KMS-11 (cell line): ENCODE results near the gene PHLDA2.

Experiments used
- H2AFZ ChIP-seq: fragments of 200-600 bp; sonication (generic); 2 replicates; pipeline ENCODE4 v1.6.1; 2016; ENCODE audit warnings: antibody characterized with exemption, mixed run types, low read depth
- H3K27ac ChIP-seq: fragments of 200-600 bp; sonication (generic); 2 replicates; pipeline ENCODE4 v1.6.1; 2016; ENCODE audit warnings: mild to moderate bottlenecking, mixed run types
- H3K27me3 ChIP-seq: fragments of 200-600 bp; sonication (generic); 2 replicates; pipeline ENCODE4 v1.6.1; 2017; ENCODE audit warnings: mild to moderate bottlenecking, low read depth, mixed run types, moderate library complexity; ENCODE audit not compliant: insufficient read depth
- H3K36me3 ChIP-seq: fragments of 200-600 bp; sonication (generic); 2 replicates; pipeline ENCODE4 v1.6.1; 2017; ENCODE audit warnings: mild to moderate bottlenecking, mixed run types; ENCODE audit not compliant: insufficient read depth
- H3K4me1 ChIP-seq: fragments of 200-600 bp; sonication (generic); 2 replicates; pipeline ENCODE4 v1.6.1; 2016; ENCODE audit warnings: mild to moderate bottlenecking, low read depth, mixed run types; ENCODE audit not compliant: poor library complexity, severe bottlenecking
- H3K4me2 ChIP-seq: fragments of 200-600 bp; sonication (generic); 2 replicates; pipeline ENCODE4 v1.7.0; 2016; ENCODE audit warnings: mild to moderate bottlenecking, mixed run types
- H3K4me3 ChIP-seq: fragments of 200-600 bp; sonication (generic); IDR thresholded peaks from 2 replicates; pipeline ENCODE4 v1.6.1; 2017; ENCODE audit warnings: low read depth, low read length, mixed read lengths; ENCODE audit not compliant: insufficient read depth
- H3K79me2 ChIP-seq: fragments of 200-600 bp; sonication (generic); 2 replicates; pipeline ENCODE4 v1.6.1; 2016; ENCODE audit warnings: low read depth, mixed run types; ENCODE audit not compliant: insufficient read depth
- H3K9ac ChIP-seq: fragments of 200-600 bp; sonication (generic); 2 replicates; pipeline ENCODE4 v1.6.1; 2016; ENCODE audit warnings: mild to moderate bottlenecking, mixed run types
- H4K20me1 ChIP-seq: fragments of 200-600 bp; sonication (generic); 2 replicates; pipeline ENCODE4 v1.6.1; 2016; ENCODE audit warnings: mild to moderate bottlenecking, mixed run types; ENCODE audit not compliant: insufficient read depth
- CTCF ChIP-seq: fragments of 200-600 bp; sonication (generic); conservative IDR thresholded peaks from 2 replicates; pipeline ENCODE4 v1.6.1; 2017; ENCODE audit warnings: low read depth, mild to moderate bottlenecking, antibody characterized with exemption, low read length, moderate library complexity, mixed read lengths

Gene PHLDA2

DNA sequence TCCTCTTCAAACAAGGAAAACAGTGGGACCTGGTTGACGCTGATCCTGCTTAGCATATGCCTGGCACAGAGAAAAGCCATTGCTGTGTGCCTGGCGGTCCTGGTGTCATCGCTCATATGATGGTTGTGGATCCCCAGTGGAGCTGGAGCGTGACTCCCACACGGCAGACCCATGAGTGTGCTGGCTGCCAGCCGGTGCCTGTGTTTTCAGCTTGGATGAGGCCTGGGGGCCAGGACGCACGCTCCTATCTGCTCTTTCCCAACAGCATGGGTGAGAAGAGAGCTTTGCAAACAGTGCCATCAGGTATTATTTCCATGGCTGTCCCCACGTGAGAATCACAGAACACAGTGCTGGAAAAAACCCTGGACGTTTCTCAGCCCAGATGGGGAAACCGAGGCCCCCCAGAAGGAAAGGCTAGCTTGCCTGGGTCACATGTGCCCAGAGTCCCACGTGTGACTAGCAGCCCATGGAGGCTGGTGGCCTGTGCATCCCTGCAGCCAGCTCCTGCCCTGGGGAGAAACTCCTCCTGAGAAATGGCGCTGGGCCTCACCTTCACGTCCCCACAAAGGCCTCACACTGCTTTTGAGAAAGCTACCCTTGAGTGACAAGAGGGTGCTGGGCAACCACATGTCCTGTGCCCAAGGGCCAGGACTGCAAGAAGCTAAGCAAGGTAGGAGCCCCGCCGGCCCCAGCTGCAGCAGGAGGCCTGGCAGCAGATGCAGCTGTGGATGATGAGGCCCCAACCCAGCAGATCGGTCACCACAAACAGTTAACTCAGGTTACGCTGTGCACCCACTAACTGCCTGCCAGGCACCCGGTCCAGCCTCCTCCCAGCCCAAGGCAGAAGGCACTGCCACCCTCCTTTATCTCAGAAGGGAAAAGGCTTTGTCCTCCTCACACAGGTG, 47.9 kb downstream of the PHLDA2 start:
- H3K36me3 ChIP-seq: no peaks in the 10 kb centered on the region
- H4K20me1 ChIP-seq: no peaks in the 10 kb centered on the region
- no peak overlapping the region for H3K27ac ChIP-seq
- H3K4me1 ChIP-seq: peaks cover 4% of the 10 kb centered on the region
- no peak overlapping the region for H3K4me3 ChIP-seq
- H3K4me2 ChIP-seq: no peak overlapping the region
- H2AFZ ChIP-seq: no peak overlapping the region
- no peaks in the 10 kb centered on the region for H3K79me2 ChIP-seq
- TF ChIP-seq CTCF: no peak
- no peak overlapping the region for H3K9ac ChIP-seq
- H3K27me3 ChIP-seq: no peaks in the 10 kb centered on the region

- Histone ChIP-seq H4K20me1 (no peaks in the 10 kb centered on the region), H3K79me2 (no peaks in the 10 kb centered on the region), H3K4me3 (no peak overlapping the region), H3K27me3 (no peaks in the 10 kb centered on the region), H3K4me2 (no peak overlapping the region), H2AFZ (no peak overlapping the region), H3K9ac (no peak overlapping the region), H3K27ac (no peak overlapping the region), H3K36me3 (no peaks in the 10 kb centered on the region), H3K4me1 (peaks cover 4% of the 10 kb centered on the region)
- TF ChIP-seq CTCF: no peak
Measured at GRCh38 chr11:2880646-2881045, 48.6 kb downstream of the PHLDA2 start.

DNA sequence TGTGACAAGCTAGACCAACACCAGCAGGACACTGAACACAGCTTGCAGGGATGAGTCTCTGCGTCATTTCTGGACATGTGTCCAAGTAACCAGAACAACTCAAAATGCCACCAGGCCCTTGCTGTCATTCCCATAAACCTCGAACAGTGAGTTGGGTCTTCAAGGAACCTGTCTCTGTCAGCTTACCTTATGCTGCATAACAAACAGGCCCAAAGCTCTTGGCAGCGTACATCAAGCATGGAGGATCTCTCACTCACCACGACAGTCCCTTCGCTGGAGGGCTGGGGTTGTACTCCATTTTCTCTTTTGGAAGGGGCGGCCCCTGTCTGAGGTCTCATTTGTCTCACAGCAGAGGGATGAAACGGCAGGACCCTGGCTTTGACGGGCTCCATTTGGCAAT, 50.4 kb downstream of the PHLDA2 start:
- Histone ChIP-seq H3K79me2 (no peaks in the 10 kb centered on the region), H2AFZ (no peak overlapping the region), H3K36me3 (no peaks in the 10 kb centered on the region), H3K9ac (no peak overlapping the region), H3K4me3 (no peak overlapping the region), H4K20me1 (no peaks in the 10 kb centered on the region), H3K4me2 (no peak overlapping the region), H3K4me1 (no peaks in the 10 kb centered on the region), H3K27ac (no peak overlapping the region), H3K27me3 (no peaks in the 10 kb centered on the region)
- no peak for TF ChIP-seq CTCF
